Stimulated activated CD4-positive, alpha-beta T cell treated with anti-CD3 and anti-CD28 coated beads, Interleukin-12 subunit alpha, Interleukin-12 subunit beta, amount 100 ng/mL, for 24 hours (primary cell): ENCODE data around the gene PRR22.

Experiments used
- DNase-seq, 2 experiments: peaks; one replicate each; pipeline ENCODE4 v3.0.0-alpha.2; 2020; ENCODE audit warnings: low read depth in 2 of 2

Gene PRR22

DNA sequence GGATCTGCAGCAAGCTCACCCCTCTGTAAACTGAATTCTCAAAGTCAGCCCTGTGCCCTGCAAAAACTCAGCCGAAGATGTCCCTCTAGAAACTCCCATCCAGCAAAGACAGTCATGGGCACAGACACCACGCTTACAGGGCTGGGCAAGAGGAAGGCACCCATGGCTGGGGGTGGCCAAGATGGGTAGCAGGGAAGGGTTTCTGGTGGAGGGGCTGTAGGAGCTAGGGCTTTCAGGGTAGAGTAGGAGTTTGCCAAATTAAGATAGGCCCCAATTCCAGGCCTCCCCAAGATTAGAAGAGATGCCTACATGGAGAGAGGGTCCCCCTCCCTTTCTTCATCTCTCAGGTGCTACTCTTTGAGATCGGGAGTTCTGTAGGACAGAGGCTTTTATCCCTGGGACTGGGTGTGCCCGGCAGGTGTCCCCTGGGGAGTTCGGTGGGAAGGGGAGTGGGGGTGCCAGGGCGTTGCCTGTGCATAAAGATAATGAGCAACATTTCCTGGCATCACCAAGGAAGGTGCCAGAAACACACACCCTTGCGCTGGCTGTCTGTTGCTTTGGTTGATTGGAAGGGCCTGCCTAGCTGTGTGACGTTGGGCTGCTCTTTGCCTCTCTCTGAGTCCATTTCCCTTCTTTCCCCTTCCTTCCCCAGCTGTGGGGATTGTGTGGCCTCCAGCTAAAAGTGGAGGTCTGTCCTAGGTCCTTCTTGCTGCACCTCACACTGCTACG, 29.7 kb upstream of the PRR22 start:
- DNase-seq, result no peak

DNA sequence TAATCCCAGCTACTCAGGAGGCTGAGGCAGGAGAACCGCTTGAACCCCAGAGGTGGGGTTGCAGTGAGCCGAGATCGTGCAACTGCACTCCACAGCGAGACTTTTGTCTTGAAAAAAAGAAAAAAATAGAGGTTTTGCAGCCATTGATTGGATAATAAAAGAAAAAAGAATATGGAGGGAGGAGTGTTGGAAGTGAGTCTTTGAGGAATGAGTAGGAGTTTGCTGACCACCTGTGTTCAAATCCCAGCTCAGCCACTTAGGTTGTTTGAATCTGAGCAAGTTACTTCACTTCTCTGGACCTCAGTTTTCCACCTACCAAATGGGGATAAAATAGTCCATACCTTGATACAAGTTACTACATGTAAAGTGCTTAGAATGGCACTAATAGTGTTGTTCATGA, 26.6 kb upstream of the PRR22 start:
- no peak for DNase-seq

DNA sequence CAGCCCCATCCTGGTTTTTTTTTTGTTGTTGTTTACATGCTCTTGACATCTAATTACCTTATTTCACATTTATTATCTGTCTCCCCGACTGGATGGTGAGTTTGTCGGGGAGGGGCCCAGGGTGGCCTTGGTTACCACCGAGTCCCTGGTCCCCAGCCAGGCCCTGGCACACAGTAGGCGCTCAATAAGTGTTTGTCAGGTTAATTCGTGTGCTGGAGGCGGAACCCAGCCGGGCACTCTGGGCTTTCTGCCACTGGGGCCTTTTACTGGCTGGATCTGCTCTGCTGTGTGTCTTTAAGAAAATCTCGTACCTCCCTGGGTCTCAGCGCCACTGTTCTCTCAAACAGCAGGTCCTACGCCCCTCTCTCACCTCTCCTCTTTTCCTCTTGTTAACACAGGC, 24.9 kb upstream of the PRR22 start:
- DNase-seq, result no peak

DNA sequence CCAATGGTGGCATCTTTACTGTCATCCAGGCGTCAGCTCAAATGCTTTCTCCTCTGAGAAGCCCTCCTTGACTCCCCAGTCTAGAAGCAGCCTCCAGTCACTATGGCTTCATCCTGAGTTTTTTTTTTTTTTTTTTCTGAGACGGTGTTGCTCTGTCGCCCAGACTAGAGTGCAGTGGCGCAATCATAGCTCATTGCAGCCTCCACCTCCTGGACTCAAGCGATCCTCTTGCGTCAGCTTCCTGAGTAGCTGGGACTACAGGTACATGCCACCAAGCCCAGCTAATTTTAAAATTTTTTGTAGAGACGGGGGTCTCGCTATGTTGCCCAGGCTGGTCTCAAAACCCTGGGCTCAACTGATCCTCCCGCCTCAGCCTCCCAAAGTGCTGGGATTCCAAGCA, 24.5 kb upstream of the PRR22 start:
- DNase-seq, result no peak

DNA sequence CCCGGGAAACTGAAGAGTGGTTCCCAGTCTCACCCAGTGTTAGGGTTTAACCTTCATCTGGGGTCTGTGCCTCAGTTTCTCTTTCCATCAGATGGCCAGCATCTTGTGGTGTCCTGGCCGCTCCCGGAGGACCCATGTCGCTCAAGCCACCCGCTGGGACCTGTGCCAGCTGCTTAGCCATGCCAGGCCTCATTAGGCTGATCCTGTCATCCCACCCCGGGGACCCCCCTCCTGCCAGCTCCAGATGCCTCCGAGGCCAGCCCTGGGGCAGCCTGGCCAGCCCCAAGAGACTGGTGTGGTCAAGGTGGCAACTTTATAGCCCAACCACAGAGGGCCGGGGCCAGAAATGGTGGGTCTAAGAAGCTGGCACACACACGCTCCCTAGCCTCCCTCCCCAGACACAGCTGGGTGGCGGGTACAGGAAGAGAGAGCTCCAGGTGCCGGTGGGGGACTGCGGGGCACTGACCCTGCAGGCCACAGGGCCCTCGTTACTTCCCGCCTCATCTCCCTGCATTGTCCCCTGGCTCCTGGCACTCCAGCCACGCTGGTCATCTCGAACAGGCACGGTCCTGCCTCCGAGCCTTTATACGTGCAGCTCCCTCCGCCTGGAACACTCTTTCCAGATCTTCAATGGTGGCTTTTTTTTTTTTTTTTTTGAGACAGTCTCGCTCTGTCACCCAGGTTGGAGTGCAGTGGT, 23.7 kb upstream of the PRR22 start:
- DNase-seq, result no peak

DNA sequence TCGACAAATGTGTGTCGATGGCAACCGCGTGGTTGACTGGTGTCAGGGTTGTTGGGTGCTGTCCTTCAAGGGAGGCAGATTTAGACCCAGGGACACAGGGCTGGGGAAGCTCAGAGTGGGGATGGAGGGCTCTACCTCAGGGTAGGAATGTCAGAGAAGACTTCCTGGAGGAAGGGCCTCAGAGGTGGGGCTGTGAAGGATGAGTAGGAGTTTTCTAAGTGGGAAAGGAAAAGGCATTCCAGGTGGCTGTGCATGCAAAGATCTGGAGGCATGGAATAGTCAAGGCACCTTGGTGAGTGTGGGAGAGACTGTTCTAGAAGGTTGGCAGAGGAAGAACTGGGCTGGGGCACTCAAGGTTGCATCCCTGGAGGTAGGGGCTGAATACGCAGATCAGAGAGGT, 22.4 kb upstream of the PRR22 start:
- DNase-seq, result no peak

DNA sequence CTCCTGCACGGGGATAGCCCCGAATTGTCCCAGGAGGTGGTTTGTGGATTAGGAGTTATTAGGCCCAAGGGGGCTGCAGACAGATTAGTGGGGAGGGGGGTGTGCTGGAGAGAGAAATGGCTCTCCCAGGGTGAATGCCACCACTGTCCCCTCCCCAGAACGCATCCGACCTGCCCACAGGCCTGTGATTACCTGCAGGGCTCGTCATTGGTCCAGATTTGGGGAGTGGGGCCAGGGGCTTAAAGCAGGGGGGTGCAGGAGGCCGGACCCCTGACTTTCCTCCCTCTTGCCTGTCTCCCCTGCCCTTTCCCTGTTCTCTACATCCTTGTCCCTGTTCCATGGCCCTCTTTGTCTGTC, 21.6 kb upstream of the PRR22 start:
- DNase-seq, result no peak

DNA sequence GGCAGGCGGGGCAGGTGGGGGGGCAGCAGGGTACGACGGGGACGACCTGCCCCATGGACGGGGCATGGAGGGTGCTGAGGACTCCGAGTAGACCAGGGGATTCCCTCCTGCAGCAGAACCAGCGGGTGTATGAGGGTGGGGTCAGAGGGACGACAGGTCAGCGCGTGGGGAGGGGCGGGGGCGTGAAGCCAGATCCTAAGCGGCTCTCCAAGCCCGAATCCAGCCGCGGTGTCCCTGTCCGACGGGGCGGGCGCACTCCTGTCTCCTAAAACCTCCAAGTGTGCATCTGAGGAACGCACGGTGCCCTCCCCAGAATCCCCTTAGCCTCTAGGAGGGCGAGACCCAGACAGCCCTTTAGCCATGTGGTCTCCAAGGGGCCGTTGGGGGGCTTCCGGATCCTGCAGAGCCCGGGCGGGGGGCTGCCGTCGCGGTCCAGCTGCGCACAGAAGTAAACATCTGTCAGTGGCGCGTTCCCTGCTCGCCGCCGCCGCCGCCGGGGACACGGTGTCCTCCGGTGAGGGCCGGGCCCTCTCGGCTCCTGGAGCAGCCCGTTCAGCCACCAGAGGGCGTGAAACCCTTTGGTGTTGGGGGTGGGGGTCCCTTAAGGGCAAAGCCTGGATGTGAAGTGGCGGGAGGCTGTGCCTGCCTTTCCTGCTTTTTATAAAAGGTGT, 21.1 kb upstream of the PRR22 start:
- peak in 1 of 2 experiments; percentile 55 for DNase-seq

DNA sequence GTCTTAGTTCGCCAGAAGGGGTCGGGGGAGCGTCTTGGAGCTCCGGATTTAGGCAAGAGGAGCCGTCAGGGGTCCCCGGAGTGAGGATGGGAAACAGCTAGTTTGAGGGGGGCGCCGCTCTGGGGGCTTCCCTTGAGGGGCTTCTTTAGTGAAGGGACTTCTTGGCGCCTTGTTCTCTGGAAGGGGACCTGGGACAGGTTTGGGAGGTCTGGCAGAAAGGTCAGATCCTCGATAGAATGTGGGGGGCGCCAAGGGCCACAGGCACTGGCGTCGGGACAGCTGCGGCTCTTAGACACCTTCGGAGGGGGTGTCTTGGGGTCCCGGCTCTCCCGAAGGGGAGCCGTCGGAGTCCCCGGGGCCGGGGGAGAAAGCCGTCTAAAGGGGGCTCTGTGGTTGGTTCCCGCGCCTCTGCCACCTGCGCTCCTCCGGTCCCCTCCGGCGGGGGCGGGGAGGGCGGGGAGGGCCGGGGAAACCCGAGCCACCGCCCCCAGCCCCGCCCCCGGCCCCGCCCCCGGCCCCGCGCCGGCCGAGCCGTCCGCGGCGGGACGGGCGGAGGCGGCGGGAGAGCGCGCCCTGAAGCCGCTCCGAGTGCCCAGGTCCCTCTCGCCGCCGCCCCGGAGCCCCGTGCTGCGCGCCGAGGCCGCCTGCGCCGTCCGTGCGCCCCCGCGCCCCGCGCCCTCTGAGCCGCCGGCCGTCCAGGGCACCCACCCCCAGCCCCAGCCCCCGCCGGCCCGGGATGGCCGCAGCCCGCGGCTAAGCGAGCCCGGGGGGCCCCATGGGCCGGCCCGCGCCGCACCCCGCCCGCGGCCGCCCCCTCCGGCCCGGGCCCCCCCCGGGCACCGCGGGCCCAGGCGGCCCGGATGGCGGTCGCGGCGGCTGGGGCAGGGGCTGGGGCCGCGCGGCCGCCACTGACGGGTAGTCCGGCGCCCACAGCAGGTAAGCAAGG, 20.2 kb upstream of the PRR22 start, which contains the start of gene NRTN:
NRTN (plus strand) TSS at position 552 of the 946 bp plus-strand sequence. CDS start 19,099 bp downstream, outside the sequence.
- DNase-seq, result no peak

DNA sequence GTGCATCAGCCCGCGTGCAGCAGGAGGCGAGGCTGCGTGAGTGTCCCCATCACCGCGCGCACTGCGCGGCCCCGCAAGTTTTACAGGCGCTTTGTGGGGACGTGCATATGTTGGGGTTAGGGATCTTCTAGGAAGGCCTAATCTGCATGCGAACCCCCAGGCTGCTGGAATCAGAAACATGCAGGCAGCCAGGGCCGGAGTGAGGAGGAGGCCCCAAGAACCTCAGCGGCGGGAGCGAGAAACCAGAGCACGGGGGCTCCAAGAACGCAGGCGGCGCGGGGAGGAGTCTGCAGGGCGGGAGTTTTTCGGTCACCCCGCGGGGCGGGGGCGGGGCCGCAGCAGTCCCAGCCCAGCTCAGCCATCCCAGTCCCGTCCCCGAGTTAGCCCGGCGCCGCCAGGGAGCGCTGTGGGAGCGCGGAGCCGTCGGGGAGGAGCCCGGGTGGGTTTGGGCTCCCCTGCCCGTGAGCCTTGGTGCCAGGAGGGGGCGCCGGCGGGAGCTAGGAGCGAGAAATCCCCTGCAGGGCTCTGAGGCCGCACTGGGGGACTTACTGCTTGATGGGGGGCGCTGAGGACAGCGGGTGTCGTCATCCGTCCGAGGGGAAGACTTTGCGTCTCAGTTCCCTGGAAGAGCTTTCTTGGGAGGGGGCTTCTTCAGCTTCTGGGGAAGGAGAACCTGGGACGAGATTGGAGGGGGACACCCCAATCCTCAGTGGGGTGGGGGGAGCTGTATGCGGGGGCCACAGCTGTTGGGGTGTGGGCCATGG, 19.4 kb upstream of the PRR22 start:
- DNase-seq, result peak; percentile 84 to 94

DNA sequence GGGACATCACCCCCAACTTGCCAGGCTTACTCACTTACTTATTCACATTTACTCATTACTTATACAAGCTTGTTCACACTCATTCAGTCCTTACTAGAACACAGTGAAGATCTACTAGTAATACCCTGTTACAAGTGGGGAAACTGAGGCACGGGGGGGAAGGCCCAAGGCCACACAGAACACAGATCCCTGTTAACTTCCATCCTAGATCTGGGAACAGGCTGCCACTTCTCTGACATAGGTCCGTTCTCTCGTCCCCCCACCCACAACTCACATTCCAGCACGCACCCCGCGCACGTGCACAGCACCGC, 18.9 kb upstream of the PRR22 start:
- DNase-seq, result no peak

DNA sequence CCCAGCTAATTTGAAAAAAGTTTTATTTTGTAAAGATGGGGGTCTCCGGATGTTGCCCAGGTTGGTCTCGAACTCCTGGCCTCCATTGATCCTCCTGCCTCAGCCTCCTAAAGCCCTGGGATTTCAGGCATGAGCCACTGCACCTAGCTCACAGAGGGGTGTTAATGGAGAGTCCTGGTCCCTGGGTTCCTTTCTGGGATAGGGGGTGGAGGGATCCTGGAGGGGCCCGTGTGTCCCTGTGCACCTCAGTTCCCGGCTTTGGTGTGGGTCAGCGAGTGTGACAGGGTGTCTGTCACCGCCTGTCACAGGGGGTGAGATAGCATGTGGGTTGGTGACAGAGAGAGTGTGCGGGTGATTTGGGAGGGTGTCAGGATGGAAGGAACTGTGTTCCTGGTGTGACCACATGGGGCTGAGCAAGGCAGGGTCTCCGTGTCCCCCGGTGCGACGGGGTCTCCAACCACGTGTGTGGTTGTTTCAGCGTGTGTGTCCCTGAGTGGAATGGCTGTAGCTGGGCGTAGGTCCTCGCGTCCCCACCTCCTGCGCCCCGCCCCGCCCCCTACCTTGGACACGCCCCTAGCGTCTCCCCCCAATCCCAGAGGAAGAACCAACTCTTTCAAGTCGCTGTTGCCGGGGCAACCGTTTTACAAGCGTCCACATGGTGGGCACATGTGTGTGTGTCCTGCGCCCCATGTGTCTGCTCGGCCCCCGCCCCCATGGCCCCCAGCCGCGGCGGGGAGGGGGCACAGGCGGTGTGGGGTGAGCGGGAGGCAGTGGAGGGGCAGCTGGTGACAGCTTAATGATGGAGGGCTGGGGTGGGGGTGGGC, 17.5 kb upstream of the PRR22 start:
- DNase-seq, result no peak

DNA sequence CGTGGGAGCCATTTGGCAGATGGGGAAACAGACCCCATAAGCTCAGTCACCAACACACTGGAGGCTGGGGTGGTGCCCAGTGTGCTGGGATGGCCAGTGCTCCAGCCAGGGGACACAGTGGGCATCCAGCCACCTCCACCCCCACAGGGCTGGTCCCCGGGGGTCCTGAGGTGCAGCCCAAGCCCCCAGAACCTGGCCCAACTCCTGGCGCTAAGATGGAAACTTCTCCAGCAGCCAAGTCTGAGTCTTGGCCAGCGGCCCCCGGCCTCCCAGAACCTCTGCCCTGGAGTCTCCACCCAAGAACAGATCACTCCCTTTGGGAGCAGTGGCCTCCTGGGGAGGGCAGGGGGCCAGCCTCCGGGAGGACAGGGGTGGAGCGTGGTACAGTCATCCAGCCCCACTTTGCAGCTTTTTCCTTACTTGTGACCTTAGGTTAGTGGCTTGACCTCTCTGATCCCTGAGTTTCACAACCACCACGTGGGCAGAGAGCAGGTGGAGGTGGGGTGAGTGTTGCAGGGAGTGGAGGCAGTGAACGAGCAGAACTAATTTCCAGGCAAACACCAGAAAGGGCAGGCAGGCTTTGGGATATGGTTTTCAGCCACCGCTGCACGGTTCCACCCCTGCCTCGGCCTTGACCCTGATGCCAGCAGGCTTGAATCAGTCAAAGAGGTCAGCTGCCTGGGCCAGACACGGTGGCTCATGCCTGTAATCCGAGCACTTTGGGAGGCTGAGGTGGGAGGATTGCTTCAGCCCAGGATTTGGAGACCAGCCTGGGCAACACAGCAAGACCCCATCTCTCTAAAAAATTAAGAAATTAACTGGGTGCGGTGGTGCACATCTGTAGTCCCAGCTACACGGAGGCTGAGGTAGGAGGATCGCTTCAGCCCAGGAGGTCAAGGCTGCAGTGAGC, 16.1 kb upstream of the PRR22 start:
- no peak for DNase-seq

DNA sequence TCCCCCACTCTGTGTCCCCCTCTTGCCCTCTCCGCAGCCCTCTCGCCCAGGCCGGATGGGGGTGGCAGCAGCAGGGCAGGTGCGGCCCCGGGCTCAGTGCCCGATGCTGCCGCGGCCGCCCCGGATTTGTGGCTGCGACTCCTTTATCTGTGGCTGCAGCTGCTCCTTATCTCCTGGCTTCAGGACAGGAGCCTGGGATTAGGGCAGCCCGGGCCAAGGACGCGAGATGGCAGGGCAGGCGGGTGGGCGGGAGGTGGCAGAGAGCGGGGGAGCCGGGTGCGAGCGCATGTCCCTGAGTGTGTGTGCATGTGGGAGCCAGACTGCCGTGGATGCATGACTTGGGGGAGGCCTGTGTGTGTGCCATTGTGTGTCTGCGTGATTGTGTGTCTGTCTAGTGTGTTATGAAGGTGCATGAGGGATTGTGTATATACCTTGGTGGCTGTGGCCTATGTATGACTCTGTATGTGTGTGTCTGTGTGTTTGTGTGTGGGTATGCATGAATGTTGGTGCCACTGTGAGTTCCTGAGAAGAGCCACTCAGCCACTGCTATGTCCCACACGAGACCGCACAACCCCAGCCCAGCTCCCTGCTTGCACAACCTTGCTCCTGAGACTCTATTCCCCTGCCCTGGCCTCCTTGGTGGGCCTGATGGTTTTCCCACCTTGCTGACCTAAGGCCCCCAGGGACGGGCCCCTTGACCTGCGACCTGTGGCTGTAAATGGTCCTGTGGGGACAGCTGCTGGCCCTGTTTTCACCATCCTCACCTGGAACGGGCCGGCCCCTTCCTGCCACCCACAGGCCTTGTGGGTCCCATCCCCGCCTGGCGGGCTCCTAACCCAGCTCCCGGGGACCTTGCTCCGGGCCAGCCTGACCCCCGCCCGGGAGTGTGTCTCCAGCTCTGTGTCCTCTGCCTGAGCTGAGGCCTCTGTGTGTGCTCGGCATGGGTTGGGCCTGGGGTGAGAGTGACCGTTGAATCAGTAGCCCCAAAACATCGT, 15.0 kb upstream of the PRR22 start:
- no peak for DNase-seq

DNA sequence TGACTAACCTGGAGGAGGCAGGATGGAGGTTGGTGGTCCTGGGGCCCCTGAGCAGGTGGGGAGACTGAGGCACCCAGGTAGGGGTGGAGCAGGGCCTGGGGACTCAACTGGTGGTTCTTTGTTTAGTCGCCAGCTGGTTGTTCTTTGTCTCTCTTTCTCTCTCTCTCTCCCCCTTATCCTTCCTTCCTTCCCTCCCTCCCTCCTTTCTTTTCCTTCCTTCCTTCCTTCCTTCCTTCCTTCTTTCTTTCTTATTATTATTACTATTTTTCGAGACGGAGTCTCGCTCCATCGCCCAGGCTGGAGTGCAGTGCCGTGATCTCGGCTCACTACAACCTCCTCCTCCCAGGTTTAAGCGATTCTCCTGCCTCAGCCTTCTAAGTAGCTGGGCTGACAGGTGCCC, 13.7 kb upstream of the PRR22 start:
- DNase-seq, result no peak

DNA sequence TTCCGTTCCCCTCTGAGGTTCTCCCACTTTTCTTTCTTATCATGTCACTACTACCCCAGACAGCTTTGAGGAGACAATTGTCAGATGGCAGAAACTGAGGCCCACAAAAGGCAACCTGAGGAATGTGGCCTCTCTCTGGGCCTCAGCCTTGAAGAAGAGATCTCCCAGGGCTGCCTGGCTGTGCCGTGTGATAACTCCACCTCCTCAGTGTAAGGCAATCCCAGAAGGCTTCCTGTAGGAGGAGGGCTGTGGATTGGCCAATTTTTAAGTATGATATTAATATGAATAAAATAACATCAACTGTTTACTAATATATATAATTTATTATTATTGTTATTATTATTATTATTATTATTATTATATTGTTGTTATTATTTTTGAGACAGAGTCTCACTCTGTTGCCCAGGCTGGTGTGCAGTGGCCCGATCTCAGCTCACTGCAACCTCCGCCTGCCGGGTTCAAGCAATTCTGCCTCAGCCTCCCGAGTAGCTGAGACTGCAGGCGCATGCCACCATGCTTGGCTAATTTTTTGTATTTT, 10.9 kb upstream of the PRR22 start:
- DNase-seq, result no peak

DNA sequence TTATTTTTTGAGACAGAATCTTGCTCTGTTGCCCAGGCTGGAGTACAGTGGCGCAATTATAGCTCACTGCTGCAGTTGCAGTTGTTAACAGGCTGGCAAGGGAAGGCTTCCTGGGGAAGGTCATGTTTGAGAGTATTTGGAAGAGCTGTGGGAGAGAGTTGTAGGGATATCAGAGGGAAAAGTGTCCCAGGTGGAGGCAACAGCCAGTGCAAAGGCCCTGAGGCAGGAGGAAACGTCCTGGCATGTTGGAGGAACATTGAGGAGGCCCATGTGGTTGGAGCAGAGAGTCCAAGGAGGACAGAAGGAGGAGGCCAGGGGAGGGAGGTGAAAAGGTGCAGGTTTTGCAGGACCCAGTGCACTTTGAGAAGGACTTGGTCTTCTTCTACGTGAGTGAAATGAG, 8.6 kb upstream of the PRR22 start:
- no peak for DNase-seq

DNA sequence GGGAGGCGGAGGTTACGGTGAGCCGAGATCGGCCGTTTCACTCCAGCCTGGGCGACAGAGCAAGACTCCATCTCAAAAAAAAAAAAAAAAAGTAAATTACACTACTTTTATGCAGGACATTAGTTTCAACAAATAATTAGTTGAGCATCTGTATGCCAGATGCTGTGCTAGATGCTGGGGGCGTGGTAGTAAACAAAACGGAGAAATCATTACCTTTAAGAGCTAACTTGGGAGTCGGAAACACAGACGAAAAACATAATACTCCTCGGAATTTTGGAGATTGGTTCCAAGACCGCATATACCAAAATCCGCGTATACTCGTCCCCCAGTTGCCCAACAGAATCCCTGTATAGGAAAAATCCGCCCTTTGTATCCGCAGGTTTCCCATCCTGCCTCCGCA, 7.7 kb upstream of the PRR22 start:
- DNase-seq, result no peak
